H9 (cell line): ENCODE measurements around the gene PHLDB1. TPM values are rescaled to one million over a fixed set of nuclear protein-coding genes. Genes with fewer than 3 reads are reported as not detected.

ENCODE experiments used
- DNase-seq: peaks from one replicate; pipeline ENCODE4 v3.0.0-alpha.2; 2017
- H2AFZ ChIP-seq: one replicate; pipeline ENCODE4 v1.6.1; 2013; ENCODE audit warnings: mild to moderate bottlenecking, low read length, control low read depth, moderate library complexity
- H2AK5ac ChIP-seq: 2 replicates; pipeline ENCODE4 v1.6.1; 2013; ENCODE audit warnings: low read length, control low read depth, mixed read lengths; ENCODE audit not compliant: insufficient read length
- H2BK120ac ChIP-seq: one replicate; pipeline ENCODE4 v1.6.1; 2013; ENCODE audit warnings: low read depth, mild to moderate bottlenecking, low read length, control low read depth, inconsistent platforms; ENCODE audit not compliant: poor library complexity, severe bottlenecking
- H2BK12ac ChIP-seq: 2 replicates; pipeline ENCODE4 v1.6.1; 2013; ENCODE audit warnings: low read length, control low read depth, mixed read lengths, low read depth; ENCODE audit not compliant: insufficient read length
- H2BK15ac ChIP-seq: 2 replicates; pipeline ENCODE4 v1.6.1; 2013; ENCODE audit warnings: low read depth, low read length, control low read depth
- H2BK20ac ChIP-seq: one replicate; pipeline ENCODE4 v1.6.1; 2013; ENCODE audit warnings: low read depth, mild to moderate bottlenecking, low read length, control low read depth, inconsistent platforms; ENCODE audit not compliant: poor library complexity, severe bottlenecking
- H2BK5ac ChIP-seq: 2 replicates; pipeline ENCODE4 v1.6.1; 2013; ENCODE audit warnings: low read length, control low read depth, mixed read lengths; ENCODE audit not compliant: insufficient read length
- H3K14ac ChIP-seq: 2 replicates; pipeline ENCODE4 v1.6.1; 2013; ENCODE audit warnings: low read length, control low read depth; ENCODE audit not compliant: insufficient read depth
- H3K18ac ChIP-seq: 2 replicates; pipeline ENCODE4 v1.6.1; 2013; ENCODE audit warnings: low read depth, mild to moderate bottlenecking, mixed read lengths, low read length, control low read depth; ENCODE audit not compliant: insufficient read length
- H3K23ac ChIP-seq: 2 replicates; pipeline ENCODE4 v1.6.1; 2013; ENCODE audit warnings: low read length, control low read depth, mixed read lengths, low read depth; ENCODE audit not compliant: insufficient read length
- H3K23me2 ChIP-seq: 2 replicates; pipeline ENCODE4 v1.6.1; 2013; ENCODE audit warnings: low read depth, mild to moderate bottlenecking, mixed read lengths, low read length, control low read depth; ENCODE audit not compliant: insufficient read length, poor library complexity, severe bottlenecking
- H3K27ac ChIP-seq: 2 replicates; pipeline ENCODE4 v1.5.1; 2013; ENCODE audit warnings: low read length, control low read depth, mixed read lengths, low read depth; ENCODE audit not compliant: insufficient read length
- H3K27me3 ChIP-seq: 2 replicates; pipeline ENCODE4 v1.6.1; 2013; ENCODE audit warnings: low read length, control low read depth, inconsistent platforms; ENCODE audit not compliant: insufficient read depth
- H3K4ac ChIP-seq: 2 replicates; pipeline ENCODE4 v1.6.1; 2013; ENCODE audit warnings: low read depth, mild to moderate bottlenecking, control low read depth, inconsistent platforms, low read length, moderate library complexity
- H3K4me1 ChIP-seq: 2 replicates; pipeline ENCODE4 v1.6.1; 2013; ENCODE audit warnings: low read length, control low read depth, inconsistent platforms; ENCODE audit not compliant: insufficient read depth
- H3K4me2 ChIP-seq: 2 replicates; pipeline ENCODE4 v1.6.1; 2013; ENCODE audit warnings: low read length, control low read depth, mixed read lengths; ENCODE audit not compliant: insufficient read length, insufficient read depth
- H3K56ac ChIP-seq: 2 replicates; pipeline ENCODE4 v1.6.1; 2013; ENCODE audit warnings: low read depth, mild to moderate bottlenecking, mixed read lengths, low read length, control low read depth; ENCODE audit not compliant: insufficient read length
- H3K79me1 ChIP-seq: 2 replicates; pipeline ENCODE4 v1.6.1; 2013; ENCODE audit warnings: low read depth, mild to moderate bottlenecking, moderate library complexity, low read length, control low read depth, inconsistent platforms; ENCODE audit not compliant: insufficient read depth, poor library complexity, severe bottlenecking
- H3K79me2 ChIP-seq: 2 replicates; pipeline ENCODE4 v1.6.1; 2013; ENCODE audit warnings: low read length, control low read depth, inconsistent platforms; ENCODE audit not compliant: insufficient read depth
- H3K9ac ChIP-seq: 2 replicates; pipeline ENCODE4 v1.6.1; 2013; ENCODE audit warnings: low read length, control low read depth, mixed read lengths; ENCODE audit not compliant: insufficient read length; ENCODE audit errors: extremely low read depth
- H3K9me3 ChIP-seq: one replicate; pipeline ENCODE4 v1.6.1; 2013; ENCODE audit warnings: low read depth, low read length, inconsistent platforms; ENCODE audit not compliant: control insufficient read depth
- H3T11ph ChIP-seq: one replicate; pipeline ENCODE4 v1.6.1; 2013; ENCODE audit warnings: mild to moderate bottlenecking, low read length, control low read depth, inconsistent platforms
- H4K20me1 ChIP-seq: one replicate; pipeline ENCODE4 v1.6.1; 2013; ENCODE audit not compliant: control insufficient read depth, insufficient read length, insufficient read depth
- H4K5ac ChIP-seq: 2 replicates; pipeline ENCODE4 v1.6.1; 2013; ENCODE audit warnings: low read depth, mild to moderate bottlenecking, mixed read lengths, low read length, control low read depth; ENCODE audit not compliant: insufficient read length
- H4K8ac ChIP-seq: replicated peaks from 2 replicates; pipeline ENCODE4 v1.6.1; 2013; ENCODE audit warnings: low read length, control low read depth, mixed read lengths, low read depth; ENCODE audit not compliant: insufficient read length
- H4K91ac ChIP-seq: 2 replicates; pipeline ENCODE4 v1.6.1; 2013; ENCODE audit warnings: low read depth, mild to moderate bottlenecking, moderate library complexity, mixed read lengths, low read length, control low read depth; ENCODE audit not compliant: insufficient read length
- H3K27ac Mint-ChIP-seq, 3 experiments: 2 replicates in 2 of 3; 3 replicates in 1 of 3; pipeline ENCODE4 v1.8.0; 2020 to 2021; ENCODE audit warnings: mixed read lengths in 3 of 3, mild to moderate bottlenecking in 1 of 3, moderate library complexity in 1 of 3
- H3K27me3 Mint-ChIP-seq: 2 replicates; pipeline ENCODE4 v1.8.0; 2021; ENCODE audit warnings: low read depth, mild to moderate bottlenecking, moderate library complexity, mixed read lengths
- H3K36me3 Mint-ChIP-seq, 3 experiments: 2 replicates in 2 of 3; 3 replicates in 1 of 3; pipeline ENCODE4 v1.8.0; 2020 to 2021; ENCODE audit warnings: low read depth in 3 of 3, mixed read lengths in 3 of 3; ENCODE audit not compliant: insufficient read depth in 1 of 3
- H3K4me1 Mint-ChIP-seq, 2 experiments: 2 replicates each; pipeline ENCODE4 v1.8.0; 2020; ENCODE audit warnings: mixed read lengths in 2 of 2
- H3K4me3 Mint-ChIP-seq, 2 experiments: 2 replicates in 1 of 2; 3 replicates in 1 of 2; pipeline ENCODE4 v1.8.0; 2020 to 2021; ENCODE audit warnings: mild to moderate bottlenecking in 2 of 2, mixed read lengths in 2 of 2, moderate library complexity in 1 of 2
- H3K9me3 Mint-ChIP-seq, 2 experiments: 2 replicates in 1 of 2; 3 replicates in 1 of 2; pipeline ENCODE4 v1.8.0; 2020; ENCODE audit warnings: mild to moderate bottlenecking in 2 of 2, mixed read lengths in 2 of 2, moderate library complexity in 1 of 2
- CTCF ChIP-seq: fragments of 200-600 bp; sonication (generic); conservative IDR thresholded peaks from 3 replicates; pipeline ENCODE4 v1.8.0; 2021; ENCODE audit warnings: antibody characterized with exemption, mild to moderate bottlenecking
- WGBS: extraction: QIAGEN DNeasy Blood & Tissue Kit; methylation state at CpG from one replicate; pipeline ENCODE4 v1.1.7; 2013; ENCODE audit warnings: missing lambda C conversion rate, low lambda C conversion rate, mixed read lengths; ENCODE audit not compliant: insufficient read length; ENCODE audit errors: extremely low coverage; 5-methylcytosine and 5-hydroxymethylcytosine counted together
- total RNA-seq: library from RNA; stranded (reverse); gene quantifications from 2 replicates; pipeline ENCODE4 v1.2.1, GENCODE V29; 2021

PHLDB1 gene
- total RNA-seq, 1 experiment from 2014 or later: 56.0 TPM

GRCh38 chr11:118663902-118664301 lies 56.5 kb downstream of the PHLDB1 start:
- H3K56ac ChIP-seq: no peak overlapping the region
- H4K91ac ChIP-seq: no peak overlapping the region
- no peak overlapping the region for H3K14ac ChIP-seq
- H2BK5ac ChIP-seq: no peak overlapping the region
- no peak overlapping the region for H4K5ac ChIP-seq
- H2BK12ac ChIP-seq: no peak overlapping the region
- no peak overlapping the region for H2BK20ac ChIP-seq
- no peak overlapping the region for H2AK5ac ChIP-seq
- H2BK120ac ChIP-seq: no peak overlapping the region
- Mint-ChIP-seq H3K27ac (no peak overlapping the region), H3K36me3 (no peaks in the 10 kb centered on the region), H3K4me1 (peaks cover 32 to 34% of the 10 kb centered on the region in 2 experiments), H3K4me3 (no peak overlapping the region), H3K27me3 (peaks cover 2% of the 10 kb centered on the region; the same call in 1 of the 2 replicates), H3K9me3 (no peaks in the 10 kb centered on the region)
- no peak overlapping the region for H3K23ac ChIP-seq
- no peaks in the 10 kb centered on the region for H3K79me1 ChIP-seq
- no peaks in the 10 kb centered on the region for H3K9me3 ChIP-seq
- H3K79me2 ChIP-seq: no peaks in the 10 kb centered on the region
- H3K4ac ChIP-seq: no peak overlapping the region
- H2AFZ ChIP-seq: no peak overlapping the region
- no peaks in the 10 kb centered on the region; the same call in 1 of the 2 replicates for H3K27me3 ChIP-seq
- no peaks in the 10 kb centered on the region for H4K20me1 ChIP-seq
- no peak for TF ChIP-seq CTCF
- H4K8ac ChIP-seq: no peak overlapping the region
- H3K9ac ChIP-seq: no peak overlapping the region
- H3T11ph ChIP-seq: no peak overlapping the region
- DNase-seq: peak; percentile 19
- WGBS: no CpG with 5 or more reads among the region's 3 CpGs
- H3K27ac ChIP-seq: no peak overlapping the region
- no peak overlapping the region for H3K18ac ChIP-seq
- no peak overlapping the region for H2BK15ac ChIP-seq
- H3K4me2 ChIP-seq: no peak overlapping the region
- no peaks in the 10 kb centered on the region for H3K23me2 ChIP-seq
- H3K4me1 ChIP-seq: peaks cover 3% of the 10 kb centered on the region; the same call in 1 of the 2 replicates
